Ecto neural progenitor cell (in vitro differentiated cells): ENCODE results near the gene TRMT2A.

Experiments
- DNase-seq: peaks from one replicate; pipeline ENCODE4 v3.0.0-alpha.2; 2018; ENCODE audit warnings: low spot score

The TRMT2A gene

DNA sequence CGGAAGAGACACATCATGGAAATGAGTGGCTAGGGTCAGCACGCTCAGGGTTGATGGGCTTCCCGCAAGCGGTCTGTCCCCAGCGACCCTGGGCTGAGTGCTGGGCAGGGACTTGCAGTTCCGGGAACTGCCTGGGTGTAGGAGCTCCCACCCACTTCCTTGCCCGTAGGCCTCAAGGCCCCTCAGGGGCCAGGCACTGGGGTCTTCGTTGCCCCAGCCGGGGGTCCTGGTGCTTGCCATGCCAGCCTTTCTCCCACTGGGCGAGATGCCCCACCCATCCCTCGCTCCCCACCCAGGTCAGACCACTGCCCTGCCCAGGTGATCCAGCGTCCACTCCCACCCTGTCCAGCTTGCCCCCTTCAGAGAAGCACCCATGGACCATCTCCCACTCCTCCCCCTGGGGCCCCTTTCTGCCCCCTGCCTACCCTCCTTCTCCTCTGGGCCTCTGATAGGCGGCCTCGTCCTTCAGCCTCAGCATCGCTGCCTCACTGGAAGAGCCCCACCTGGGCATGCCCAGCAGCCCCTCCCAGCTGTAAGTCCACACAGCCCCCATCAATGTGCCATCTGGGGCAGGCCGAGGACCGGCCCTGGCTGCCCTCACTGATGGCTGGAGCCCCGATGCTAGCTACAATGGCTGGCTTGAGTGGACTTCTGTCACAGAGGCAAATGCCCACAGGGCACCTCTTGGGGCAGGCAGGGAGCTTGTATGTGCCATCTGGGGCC is 54.8 kb downstream of the TRMT2A start:
- DNase-seq = no peak
